Measurements from ENCODE around the gene EGR4.

Gene EGR4

DNA sequence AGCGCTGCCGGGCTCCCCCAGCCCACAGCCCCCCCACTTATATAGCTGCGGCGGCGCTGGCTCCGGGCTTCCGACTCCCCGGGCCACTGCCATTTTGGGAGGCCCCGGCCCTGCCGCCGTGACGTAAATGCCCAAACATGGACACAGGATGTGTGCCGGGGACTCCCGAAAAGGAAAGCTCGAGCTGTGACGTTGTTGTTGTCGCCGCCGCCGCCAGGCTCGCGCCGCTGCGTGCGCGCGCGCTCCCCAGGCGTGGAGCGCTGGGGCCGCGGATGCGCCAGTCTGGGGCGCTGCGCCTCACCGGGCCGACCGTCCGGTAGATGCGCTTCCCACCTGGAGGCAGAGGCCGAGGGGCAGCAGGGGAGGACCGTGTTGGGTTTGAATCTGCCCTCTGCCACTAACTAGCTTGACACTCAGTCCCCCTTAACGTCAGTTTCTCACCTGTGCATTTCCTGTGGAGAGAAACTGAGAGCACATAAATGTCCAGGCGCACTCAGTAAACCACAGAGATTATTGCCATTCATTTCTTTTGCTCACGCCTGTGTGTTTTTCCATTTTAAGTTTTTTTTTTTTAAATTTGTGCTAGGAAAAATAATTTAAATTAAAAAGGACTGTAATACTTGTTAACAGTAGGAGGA is at the start of gene EGR4:
Gene EGR4 (minus strand): TSS at position 15 of the 638 bp plus-strand sequence. CDS start 231 bp downstream, outside the sequence.
- peak; percentile 84 for DNase-seq

- DNase-seq, result no peak
Measured at GRCh38 chr2:73341039-73341438, 47.7 kb upstream of the EGR4 start.

DNA sequence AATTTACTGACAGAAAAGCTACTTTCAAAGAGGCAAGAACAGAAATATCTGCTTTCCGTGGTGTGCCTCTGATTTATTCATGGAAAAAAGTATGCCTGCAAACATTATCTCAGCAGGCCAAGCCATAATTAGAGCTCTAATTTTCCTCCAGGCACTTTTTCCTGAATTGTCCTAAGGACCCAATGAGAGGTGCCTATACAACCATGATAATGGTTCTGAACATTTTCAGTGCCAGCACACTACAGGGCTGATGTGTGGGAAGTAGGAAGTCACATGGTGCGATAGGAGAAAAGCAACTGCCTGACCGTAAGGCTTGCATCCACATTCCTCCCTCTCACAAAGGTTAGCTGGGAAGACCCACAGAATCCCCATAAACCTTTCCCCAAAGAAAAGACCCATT is 45.9 kb upstream of the EGR4 start:
- no peak for DNase-seq

DNA sequence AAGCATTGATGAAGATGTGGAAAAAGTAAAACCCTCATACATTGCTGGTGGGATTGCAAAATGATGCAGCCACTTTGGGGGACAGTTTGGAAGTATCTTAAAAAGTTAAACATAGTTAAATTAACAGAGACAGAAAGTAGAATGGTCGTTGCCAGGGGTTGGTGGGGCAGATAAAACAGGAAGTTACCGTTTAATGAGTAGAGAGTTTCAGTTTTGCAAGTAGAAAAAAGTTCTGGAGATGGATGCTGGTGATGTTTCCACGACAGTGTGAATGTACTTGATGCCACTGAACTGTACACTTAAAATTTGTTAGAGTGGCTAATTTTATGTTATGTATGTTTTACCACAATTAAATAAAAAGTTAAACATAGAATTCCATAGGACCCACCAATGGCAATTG is 44.5 kb upstream of the EGR4 start:
- DNase-seq, result no peak

DNA sequence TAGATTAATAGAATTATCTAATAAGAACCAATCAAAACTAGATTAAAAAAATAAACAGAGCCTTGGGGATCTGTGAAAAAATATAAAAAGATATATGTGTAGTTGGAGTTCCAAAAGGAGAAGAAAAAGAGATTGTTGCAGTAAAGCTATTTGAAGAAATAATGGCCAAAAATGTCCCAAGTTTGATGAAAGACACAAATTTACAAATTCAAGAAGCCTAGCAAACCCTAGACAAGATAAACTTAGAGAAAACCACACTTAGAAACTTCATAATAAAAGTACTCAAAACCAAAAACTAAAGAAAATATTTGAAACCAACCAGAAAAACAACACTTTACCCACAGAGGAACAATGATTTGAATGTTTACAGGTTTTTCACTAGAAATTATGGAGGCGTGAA is 41.3 kb upstream of the EGR4 start:
- DNase-seq, result no peak

DNA sequence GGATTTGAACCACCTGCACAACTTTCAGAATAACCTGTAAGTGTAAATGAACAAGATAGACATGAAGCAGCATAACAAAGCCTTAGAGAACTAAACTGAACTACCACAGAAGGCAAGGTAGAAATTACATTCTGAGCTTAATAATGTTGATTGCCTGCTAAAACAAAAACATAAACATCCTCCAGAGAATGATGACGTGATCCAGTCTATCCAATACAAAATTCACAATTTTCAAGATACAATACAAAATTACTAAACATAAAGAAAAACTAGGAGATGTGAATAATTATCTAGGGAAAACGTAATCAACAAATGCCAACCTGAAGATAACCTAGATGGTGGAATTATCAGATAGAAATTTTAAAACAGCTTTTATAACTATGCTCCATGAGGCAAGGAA is 40.7 kb upstream of the EGR4 start:
- no peak for DNase-seq

DNA sequence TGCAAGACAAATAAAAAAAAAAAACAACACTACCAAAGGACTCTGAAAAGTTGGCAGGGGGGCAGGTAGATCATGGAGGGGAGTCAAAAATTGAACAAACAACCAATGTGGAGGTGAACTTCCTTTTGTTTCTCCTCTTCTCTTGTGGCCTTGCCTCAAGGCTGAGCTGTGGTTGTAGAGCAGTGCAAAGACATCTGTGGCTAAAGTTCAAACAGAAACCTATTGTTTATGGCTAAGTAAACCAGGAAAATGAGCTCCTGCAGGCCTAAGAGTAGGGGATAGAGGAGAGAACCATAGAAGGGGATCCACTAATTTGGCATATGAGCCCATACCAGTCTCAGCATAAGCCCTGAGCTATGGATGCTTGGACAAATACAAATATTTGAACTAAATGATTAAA is 40.2 kb upstream of the EGR4 start:
- no peak for DNase-seq

- DNase-seq, result no peak
Measured at GRCh38 chr2:73324126-73324725, 30.9 kb upstream of the EGR4 start.

DNA sequence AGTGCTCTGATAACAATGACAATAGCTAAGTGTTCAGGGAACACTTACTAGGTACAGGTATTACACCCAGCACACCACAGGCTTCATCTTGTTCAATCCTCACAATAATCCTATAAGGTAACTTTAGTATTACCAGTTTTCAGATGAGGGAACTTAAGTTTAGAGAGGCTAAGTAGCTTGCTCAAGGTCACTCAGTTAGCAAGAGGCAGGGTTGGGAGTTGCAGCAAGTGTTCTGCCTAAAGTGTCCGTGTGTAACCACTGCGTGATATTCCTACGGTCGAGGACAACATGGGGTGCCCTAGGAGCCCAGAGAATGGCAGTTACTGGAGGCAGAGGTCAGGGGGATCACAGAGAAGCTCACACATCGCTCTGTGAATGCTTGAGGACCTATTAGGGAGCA is 30.2 kb upstream of the EGR4 start:
- DNase-seq, result no peak

DNA sequence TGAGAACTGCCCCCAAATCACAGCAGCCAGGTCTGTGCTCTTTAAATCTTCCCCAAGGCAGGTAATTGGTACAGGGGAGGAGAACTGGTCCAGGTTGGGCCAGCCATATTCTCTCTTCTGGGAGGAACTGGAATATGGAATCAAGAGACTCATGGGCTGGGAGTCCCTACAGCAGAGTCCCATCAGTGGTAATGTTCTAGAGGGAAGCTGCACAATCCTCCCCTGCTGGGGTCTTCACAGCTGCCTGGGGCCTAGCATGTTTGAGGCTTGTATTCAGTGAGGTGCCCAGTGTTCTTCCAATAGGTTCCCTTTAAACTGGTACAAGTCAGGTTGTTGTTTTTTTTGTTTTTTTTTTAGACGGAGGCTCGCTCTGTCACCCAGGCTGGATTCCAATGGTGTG is 21.1 kb upstream of the EGR4 start:
- no peak for DNase-seq

DNA sequence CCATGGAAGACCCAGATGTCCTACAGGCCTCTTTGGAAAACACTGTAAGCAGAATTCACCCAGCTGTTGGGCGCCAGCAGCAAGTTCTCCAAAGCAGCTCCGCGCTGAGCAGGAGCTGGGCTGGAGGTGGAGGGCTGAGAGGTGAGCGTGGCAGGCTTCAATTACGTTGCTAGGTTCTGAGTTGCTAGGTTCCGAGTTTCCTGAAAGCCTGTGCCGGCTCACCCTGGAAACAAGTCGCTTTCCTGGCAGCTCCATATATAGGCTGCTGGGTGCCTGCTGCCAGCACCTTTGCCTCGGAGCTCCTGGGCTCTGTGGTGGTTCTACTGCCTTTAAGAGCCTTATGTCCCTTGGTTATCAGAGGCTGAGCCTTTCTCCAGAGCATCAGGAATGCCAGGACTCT is 14.4 kb upstream of the EGR4 start:
- no peak for DNase-seq

- DNase-seq, result no peak
Measured at GRCh38 chr2:73301636-73302035, 8.3 kb upstream of the EGR4 start.

GRCh38 chr2:73300926-73301325 is 7.6 kb upstream of the EGR4 start:
- no peak for DNase-seq

GRCh38 chr2:73297586-73297985 is 4.2 kb upstream of the EGR4 start:
- no peak for DNase-seq

DNA sequence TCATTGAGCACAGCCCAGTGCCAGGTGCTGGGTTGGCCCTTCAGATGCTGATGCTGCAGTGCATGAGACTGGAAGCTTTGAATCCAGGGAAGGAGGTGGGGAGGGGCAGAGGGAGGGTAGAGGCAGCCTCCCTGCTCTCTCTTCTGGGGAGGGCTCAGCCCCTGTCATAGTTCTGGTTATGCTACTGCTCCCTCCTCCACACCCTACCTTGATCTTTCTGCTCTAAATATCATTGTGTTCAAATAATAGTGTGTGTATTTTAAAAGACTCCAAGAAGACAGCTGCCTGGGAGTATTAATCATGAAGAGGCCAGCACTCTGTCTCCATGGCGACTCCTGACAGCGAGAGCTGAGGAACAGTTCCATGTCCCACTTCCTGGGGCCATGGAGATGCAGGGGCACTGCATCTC is 3.8 kb upstream of the EGR4 start:
- DNase-seq, result no peak

- no peak for DNase-seq
Measured at GRCh38 chr2:73295751-73296400, 2.5 kb upstream of the EGR4 start.

DNA sequence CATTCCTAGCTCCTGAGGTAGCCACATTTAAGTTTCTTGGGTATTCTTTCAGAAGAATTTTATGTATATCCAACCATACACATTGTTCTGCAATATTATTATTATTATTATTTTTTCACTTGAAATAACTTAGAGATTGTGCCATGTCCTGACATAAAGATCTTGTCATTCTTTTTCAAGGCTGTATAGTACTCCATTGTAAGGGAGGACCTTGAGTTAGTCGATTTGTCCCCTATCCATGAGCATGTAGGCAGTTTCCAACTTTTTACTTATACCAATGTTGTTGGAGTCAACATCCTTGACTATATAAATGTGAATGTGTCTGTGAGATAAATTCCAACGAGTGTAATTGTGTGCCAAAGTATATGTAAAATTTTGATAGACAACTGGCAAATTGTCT is 891 bp upstream of the EGR4 start:
- no peak for DNase-seq

DNA sequence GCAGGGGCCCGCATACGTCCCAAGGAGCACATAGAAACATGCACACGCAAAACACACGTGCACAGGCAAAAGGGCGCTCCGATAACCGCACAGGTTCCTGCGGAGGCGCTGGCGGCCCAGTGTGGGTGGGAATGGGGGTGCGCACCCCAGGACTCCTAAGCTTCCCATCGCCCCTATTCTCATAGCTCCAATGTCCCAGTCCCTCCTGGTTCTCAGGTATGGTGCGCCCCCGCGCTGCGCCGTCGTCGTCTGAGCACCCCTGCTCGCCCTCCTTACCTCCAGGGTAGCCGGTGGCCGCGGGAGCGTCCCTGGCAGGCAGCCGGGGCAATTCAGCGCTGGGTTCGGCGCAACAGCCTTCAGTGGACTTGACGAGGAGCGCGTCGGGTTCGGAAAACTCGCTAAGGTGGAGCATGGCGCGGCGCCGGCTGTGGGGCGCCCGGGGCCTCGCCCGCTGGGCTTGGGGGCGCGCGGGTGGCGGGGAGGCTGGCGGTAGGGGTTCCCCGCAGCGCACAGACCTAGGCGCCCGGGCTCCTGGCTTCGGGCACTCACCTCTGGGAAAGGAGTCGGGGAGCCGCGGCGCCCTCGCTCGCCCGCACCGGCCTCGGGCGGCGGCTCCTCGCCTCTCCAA is 328 bp downstream of the EGR4 start:
- DNase-seq, result no peak

GRCh38 chr2:73292316-73292905 is 937 bp downstream of the EGR4 start:
- DNase-seq, result no peak

GRCh38 chr2:73291461-73292315 is 1.7 kb downstream of the EGR4 start:
- DNase-seq, result no peak

DNA sequence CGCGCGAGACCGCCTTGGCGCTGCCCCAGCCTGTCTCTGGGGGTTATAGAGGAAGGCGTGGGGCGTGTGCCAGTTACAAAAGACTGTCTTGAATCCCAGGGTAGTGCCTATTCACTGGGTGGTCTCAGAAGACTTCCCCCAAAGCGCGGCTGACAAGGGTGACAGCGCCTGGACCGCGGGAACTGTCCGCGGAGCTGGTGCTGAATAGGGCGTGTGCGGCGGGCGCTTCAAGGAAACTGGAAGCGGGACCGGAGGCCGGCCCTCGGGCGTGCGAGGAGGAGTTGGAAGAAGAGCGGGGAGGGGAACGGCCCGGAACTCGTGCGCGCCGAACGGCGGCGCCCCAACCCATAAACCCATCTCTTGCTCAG is 2.3 kb downstream of the EGR4 start:
- peak; percentile 67 for DNase-seq

DNA sequence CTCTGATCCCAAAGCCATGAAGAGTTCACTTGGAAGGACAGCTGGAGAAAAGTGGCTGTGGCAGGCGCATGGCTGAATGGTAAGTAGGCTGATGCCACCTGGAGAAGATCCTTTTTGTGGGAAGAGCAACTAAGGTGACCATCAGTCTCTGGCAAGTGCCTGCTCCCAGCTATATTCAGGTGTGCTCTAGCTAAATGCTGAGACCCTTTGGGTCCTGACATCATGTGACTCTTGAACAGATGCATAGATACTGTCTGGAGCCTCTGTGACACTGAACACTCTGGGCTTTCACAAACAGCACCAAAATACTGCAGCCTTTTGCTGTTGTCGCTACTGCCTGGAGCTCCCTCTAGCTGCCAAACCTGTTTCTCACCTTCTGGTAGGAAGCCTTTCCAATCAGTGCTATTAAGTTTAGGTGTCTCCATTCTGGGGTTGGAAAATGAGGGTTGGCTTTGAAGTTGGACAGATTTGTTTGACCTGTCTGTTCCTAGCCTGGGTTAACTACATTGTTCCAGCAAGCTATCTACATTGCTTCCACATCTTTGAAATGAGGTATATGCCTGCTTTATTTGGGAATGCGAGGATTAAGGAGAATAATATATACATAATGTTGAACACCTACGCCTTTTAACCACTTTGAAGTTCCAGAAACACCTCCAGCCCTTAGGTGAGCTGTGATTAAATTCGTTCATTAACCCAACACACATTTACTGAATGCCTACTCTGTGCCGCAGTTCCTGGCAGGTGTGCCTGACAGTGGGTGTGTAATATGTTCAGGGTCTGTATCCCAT is 3.1 kb downstream of the EGR4 start:
- DNase-seq, result peak; percentile 53
